Gastrocnemius medialis (tissue), 4 donors: ENCODE data around the gene LRRC4C. TPM values are rescaled to one million over a fixed set of nuclear protein-coding genes. Genes with fewer than 3 reads are reported as not detected.

Source experiments
- ATAC-seq, 2 donors: fragments of 150-250 bp; one replicate each; pipeline ENCODE4 v1.9.1; 2016
- DNase-seq, 2 donors: peaks; one replicate each; pipeline ENCODE4 v3.0.0-alpha.2; 2019
- H3K27ac ChIP-seq, 4 donors: fragments of 200-600 bp; sonication (generic); 1 replicate in 1 of 4; 2 replicates in 3 of 4; pipeline ENCODE4 v1.5.1; 2016 to 2018; ENCODE audit warnings: mild to moderate bottlenecking in 2 of 4, moderate library complexity in 1 of 4
- H3K27me3 ChIP-seq, 3 donors: fragments of 200-600 bp; sonication (generic) in 2 of 3; 1 replicate in 1 of 3; 2 replicates in 2 of 3; pipeline versions ENCODE4 v1.5.1 to v1.6.0; 2016 to 2019; ENCODE audit warnings: mild to moderate bottlenecking in 1 of 3, moderate library complexity in 1 of 3
- H3K36me3 ChIP-seq, 2 donors: fragments of 200-600 bp; sonication (generic) in 1 of 2; one replicate each; pipeline ENCODE4 v1.5.1; 2017 to 2018
- H3K4me1 ChIP-seq, 2 donors: fragments of 200-600 bp; sonication (generic) in 1 of 2; one replicate each; pipeline ENCODE4 v1.5.1; 2016 to 2017; ENCODE audit warnings: mild to moderate bottlenecking in 2 of 2
- H3K4me3 ChIP-seq, 4 donors: fragments of 200-600 bp; sonication (generic) in 3 of 4; 1 replicate in 1 of 4; 2 replicates in 3 of 4; pipeline ENCODE4 v1.5.1; 2016 to 2019; ENCODE audit warnings: mild to moderate bottlenecking in 2 of 4
- H3K9me3 ChIP-seq, 3 donors: fragments of 200-600 bp; sonication (generic) in 2 of 3; 1 replicate in 1 of 3; 2 replicates in 2 of 3; pipeline ENCODE4 v1.5.1; 2016 to 2019
- POLR2A ChIP-seq, 2 donors: fragments of 450-650 bp; IDR thresholded peaks; one replicate each; pipeline ENCODE4 v1.6.1; 2017; ENCODE audit warnings: antibody characterized with exemption in 2 of 2, mild to moderate bottlenecking in 2 of 2, moderate library complexity in 2 of 2
- in situ Hi-C, 4 donors: fragments of 200-750 bp; cut with MboI; loops; one replicate each; pipeline versions ENCODE4 v1.15.0 to v1.8.0; 2017; ENCODE audit warnings: low sequenced_read_pairs in 4 of 4
- intact Hi-C: fragments of 100-400 bp; cut with DNase I; formaldehyde crosslinking; loops from one replicate; pipeline ENCODE4 v1.15.1; 2023; ENCODE audit warnings: low total_unique reads
- total RNA-seq, 4 donors: library from RNA; depleted of rRNA; stranded (reverse); fragments of >200 nt; gene quantifications; one replicate each; pipeline versions ENCODE4 v1.1.0 to v1.2.3, GENCODE V29; 2016
- TF ChIP-seq, protein P1 (sequence below), 5 experiments: fragments of 450-650 bp in 3 of 5; fragments of 200-600 bp in 2 of 5; sonication (generic) in 2 of 5; IDR thresholded peaks in 4 of 5; conservative IDR thresholded peaks in 1 of 5; 1 replicate in 4 of 5; 2 replicates in 1 of 5; pipeline ENCODE4 v1.5.1; 2016 to 2019; ENCODE audit warnings: antibody characterized with exemption in 5 of 5, mild to moderate bottlenecking in 3 of 5, moderate library complexity in 3 of 5

LRRC4C gene
- total RNA-seq, 4 donors from 2014 or later = 0.15 to 0.59 (median 0.24) TPM; not detected in 1

GRCh38 chr11:41286751-41287150 lies 172.7 kb downstream of the LRRC4C start:
- DNase-seq = no peak
- in situ Hi-C loops = no loop called here
- Histone ChIP-seq H3K36me3 (no peaks in the 10 kb centered on the region), H3K27me3 (no peaks in the 10 kb centered on the region), H3K9me3 (no peaks in the 10 kb centered on the region), H3K27ac (no peak overlapping the region), H3K4me1 (no peaks in the 10 kb centered on the region), H3K4me3 (no peak overlapping the region)
- ATAC-seq = no peak
- intact Hi-C loops = no loop called here
- TF ChIP-seq POLR2A (IDR thresholded peaks at IDR 0.05) = no peak
- TF ChIP-seq, protein P1, sequence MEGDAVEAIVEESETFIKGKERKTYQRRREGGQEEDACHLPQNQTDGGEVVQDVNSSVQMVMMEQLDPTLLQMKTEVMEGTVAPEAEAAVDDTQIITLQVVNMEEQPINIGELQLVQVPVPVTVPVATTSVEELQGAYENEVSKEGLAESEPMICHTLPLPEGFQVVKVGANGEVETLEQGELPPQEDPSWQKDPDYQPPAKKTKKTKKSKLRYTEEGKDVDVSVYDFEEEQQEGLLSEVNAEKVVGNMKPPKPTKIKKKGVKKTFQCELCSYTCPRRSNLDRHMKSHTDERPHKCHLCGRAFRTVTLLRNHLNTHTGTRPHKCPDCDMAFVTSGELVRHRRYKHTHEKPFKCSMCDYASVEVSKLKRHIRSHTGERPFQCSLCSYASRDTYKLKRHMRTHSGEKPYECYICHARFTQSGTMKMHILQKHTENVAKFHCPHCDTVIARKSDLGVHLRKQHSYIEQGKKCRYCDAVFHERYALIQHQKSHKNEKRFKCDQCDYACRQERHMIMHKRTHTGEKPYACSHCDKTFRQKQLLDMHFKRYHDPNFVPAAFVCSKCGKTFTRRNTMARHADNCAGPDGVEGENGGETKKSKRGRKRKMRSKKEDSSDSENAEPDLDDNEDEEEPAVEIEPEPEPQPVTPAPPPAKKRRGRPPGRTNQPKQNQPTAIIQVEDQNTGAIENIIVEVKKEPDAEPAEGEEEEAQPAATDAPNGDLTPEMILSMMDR (IDR thresholded peaks at IDR 0.05 in 4 of 5, conservative IDR thresholded peaks at IDR 0.05 in 1 of 5) = no peak

DNA sequence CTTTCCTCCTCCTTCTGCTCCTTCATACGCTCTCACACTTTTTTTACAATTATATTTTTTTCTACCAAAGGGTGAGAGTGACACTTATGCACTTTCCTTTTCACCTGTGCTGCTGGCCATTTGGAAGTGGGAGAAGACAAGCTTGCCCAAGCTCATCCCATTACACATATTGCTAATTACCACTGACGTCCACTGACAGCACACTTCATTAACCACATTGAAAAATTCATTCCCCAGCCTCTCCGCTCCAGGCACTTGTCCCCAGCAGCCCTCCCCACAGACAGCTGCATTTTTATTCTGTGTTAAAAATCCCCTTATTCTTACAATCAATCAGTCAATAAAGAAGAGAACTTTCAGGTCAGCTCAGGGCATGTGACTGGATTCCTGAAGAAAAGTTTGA lies 175.1 kb downstream of the LRRC4C start:
- H3K36me3 ChIP-seq = no peaks in the 10 kb centered on the region
- H3K4me3 ChIP-seq = no peak overlapping the region
- ATAC-seq (no peak), DNase-seq (no peak)
- no peaks in the 10 kb centered on the region for H3K27me3 ChIP-seq
- TF ChIP-seq, protein P1 (IDR thresholded peaks at IDR 0.05 in 4 of 5, conservative IDR thresholded peaks at IDR 0.05 in 1 of 5) = no peak
- TF ChIP-seq POLR2A (IDR thresholded peaks at IDR 0.05) = no peak
- in situ Hi-C loops (no loop called here), intact Hi-C loops (no loop called here)
- H3K9me3 ChIP-seq = no peaks in the 10 kb centered on the region
- no peaks in the 10 kb centered on the region for H3K4me1 ChIP-seq
- no peak overlapping the region for H3K27ac ChIP-seq

- Histone ChIP-seq H3K27me3 (no peaks in the 10 kb centered on the region), H3K27ac (no peak overlapping the region), H3K4me1 (no peaks in the 10 kb centered on the region), H3K36me3 (no peaks in the 10 kb centered on the region), H3K4me3 (no peak overlapping the region), H3K9me3 (no peaks in the 10 kb centered on the region)
- no peak for TF ChIP-seq POLR2A (IDR thresholded peaks at IDR 0.05)
- intact Hi-C loops = no loop called here
- in situ Hi-C loops = no loop called here
- DNase-seq (no peak), ATAC-seq (no peak)
Measured at GRCh38 chr11:41283191-41283930, 176.1 kb downstream of the LRRC4C start.

DNA sequence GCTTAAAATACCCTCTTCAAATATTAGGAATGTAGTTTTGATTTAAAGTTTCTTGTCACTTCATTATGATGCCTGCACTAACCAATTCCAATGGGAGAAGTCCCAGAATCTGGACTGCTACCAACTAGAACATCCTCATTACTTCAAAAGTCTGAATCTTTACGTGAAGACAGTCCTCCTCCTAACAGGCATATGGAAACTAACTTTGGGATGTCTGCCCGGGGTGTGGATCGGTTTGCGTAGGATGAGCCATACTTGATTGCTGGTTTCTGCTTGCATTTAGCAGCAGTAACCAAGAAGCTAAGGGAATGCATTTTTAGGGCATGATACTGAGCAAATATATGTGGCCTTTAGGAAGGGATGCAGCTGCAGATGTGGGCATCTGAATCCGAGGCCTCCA lies 177.1 kb downstream of the LRRC4C start:
- H3K27ac ChIP-seq = no peak overlapping the region
- no peaks in the 10 kb centered on the region for H3K36me3 ChIP-seq
- in situ Hi-C loops (no loop called here), intact Hi-C loops (no loop called here)
- no peak overlapping the region for H3K4me3 ChIP-seq
- no peaks in the 10 kb centered on the region for H3K9me3 ChIP-seq
- TF ChIP-seq, protein P1 (IDR thresholded peaks at IDR 0.05 in 4 of 5, conservative IDR thresholded peaks at IDR 0.05 in 1 of 5) = no peak
- no peak for TF ChIP-seq POLR2A (IDR thresholded peaks at IDR 0.05)
- no peaks in the 10 kb centered on the region for H3K4me1 ChIP-seq
- no peaks in the 10 kb centered on the region for H3K27me3 ChIP-seq
- no peak for DNase-seq
- ATAC-seq = no peak

- intact Hi-C loops = no loop called here
- ATAC-seq (no peak), DNase-seq (no peak)
- H3K4me3 ChIP-seq = no peak overlapping the region
- H3K9me3 ChIP-seq = no peaks in the 10 kb centered on the region
- H3K27me3 ChIP-seq = no peaks in the 10 kb centered on the region
- H3K27ac ChIP-seq = no peak overlapping the region
- H3K4me1 ChIP-seq = no peaks in the 10 kb centered on the region
- no peaks in the 10 kb centered on the region for H3K36me3 ChIP-seq
- in situ Hi-C loops = no loop called here
- TF ChIP-seq POLR2A (IDR thresholded peaks at IDR 0.05) = no peak
- TF ChIP-seq, protein P1 (IDR thresholded peaks at IDR 0.05 in 4 of 5, conservative IDR thresholded peaks at IDR 0.05 in 1 of 5) = no peak
Measured at GRCh38 chr11:41281131-41281742, 178.2 kb downstream of the LRRC4C start.
